Measurements from ENCODE around the gene HDAC9.

DNA sequence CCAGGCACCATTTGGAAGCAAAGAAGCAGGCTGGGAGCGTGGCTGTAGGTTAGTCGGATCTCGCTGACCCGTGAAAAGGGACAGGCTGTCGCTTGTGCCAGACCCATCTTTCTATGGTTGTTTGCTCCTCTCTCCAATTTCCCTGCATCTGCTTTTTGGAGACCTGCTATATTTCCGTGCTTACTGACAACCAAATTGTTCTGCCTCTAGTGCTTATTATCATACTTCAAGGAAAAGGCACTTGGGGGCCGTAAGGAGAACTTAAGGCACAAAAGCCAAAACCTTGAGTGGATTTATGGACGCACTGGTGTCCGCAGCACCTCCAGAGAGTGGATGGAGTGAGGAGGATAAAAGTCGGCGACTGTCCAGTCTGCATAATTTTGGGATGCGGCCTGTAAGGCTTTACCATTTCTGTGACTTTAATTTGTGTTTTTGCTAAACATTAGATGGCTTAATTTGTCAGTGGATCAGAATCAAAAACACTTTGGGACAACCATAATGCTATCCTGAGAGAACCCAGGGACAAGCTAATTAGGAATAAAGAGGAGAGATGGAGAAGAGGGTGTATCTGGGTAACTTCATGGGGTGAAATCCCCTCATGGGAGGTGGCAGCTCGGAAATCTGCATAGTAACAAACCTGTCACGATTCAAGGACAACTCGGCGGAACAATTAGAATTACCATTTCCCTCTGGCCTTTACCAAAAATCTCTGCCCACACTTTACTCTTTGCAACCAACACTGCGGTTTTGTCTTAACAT, 206.7 kb downstream of the HDAC9 start:
- TF ChIP-seq, protein P1, sequence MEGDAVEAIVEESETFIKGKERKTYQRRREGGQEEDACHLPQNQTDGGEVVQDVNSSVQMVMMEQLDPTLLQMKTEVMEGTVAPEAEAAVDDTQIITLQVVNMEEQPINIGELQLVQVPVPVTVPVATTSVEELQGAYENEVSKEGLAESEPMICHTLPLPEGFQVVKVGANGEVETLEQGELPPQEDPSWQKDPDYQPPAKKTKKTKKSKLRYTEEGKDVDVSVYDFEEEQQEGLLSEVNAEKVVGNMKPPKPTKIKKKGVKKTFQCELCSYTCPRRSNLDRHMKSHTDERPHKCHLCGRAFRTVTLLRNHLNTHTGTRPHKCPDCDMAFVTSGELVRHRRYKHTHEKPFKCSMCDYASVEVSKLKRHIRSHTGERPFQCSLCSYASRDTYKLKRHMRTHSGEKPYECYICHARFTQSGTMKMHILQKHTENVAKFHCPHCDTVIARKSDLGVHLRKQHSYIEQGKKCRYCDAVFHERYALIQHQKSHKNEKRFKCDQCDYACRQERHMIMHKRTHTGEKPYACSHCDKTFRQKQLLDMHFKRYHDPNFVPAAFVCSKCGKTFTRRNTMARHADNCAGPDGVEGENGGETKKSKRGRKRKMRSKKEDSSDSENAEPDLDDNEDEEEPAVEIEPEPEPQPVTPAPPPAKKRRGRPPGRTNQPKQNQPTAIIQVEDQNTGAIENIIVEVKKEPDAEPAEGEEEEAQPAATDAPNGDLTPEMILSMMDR (IDR thresholded peaks at IDR 0.05), result no peak
- TF ChIP-seq POLR2A (IDR thresholded peaks at IDR 0.05), result no peak
